GM12875 (cell line): ENCODE data around the gene FGF12.

Source experiments
- H3K4me3 ChIP-seq: one replicate; pipeline ENCODE4 v1.5.1; 2011; ENCODE audit warnings: low read depth, low read length, control low read depth
- TF ChIP-seq, protein P1 (sequence below): IDR thresholded peaks from 2 replicates; pipeline ENCODE4 v1.5.1; 2011; ENCODE audit warnings: low read depth, mild to moderate bottlenecking, control low read depth, inconsistent platforms, low read length, moderate library complexity, borderline replicate concordance; ENCODE audit not compliant: insufficient read depth

The FGF12 gene

DNA sequence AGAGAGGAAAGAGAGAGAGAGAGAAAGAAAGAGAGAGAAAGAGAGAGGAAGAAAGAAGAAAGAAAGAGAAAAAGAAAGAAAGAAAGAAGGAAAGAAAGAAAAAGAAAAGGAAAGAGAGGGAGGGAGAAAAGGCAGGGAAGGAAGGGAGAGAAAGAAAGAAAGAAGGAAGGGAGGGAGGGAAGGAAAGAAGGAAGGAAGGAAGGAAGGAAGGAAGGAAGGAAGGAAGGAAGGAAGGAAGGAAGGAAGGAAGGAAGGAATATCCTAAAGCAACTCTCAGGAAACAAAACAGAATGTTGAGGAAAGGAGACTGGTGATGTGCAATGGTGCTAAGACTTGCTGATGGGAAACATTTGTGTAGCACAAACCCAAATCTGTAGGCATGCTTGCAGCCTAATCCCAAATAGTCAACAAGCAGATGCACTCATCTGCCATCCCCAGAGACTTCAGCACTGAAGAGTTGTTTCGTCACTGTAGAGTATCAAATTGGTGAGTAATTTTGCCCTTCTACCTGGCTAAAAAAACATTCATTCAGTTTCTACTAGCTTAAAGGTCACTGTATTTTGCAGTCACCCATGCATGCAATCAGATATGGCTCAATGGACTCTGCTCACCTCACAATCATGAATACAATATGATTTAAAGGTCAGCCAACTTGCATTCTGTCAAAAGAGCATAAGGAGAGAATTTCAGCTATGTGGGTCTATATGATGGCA is 480.3 kb downstream of the FGF12 start:
- no peak overlapping the region for H3K4me3 ChIP-seq
- TF ChIP-seq, protein P1, sequence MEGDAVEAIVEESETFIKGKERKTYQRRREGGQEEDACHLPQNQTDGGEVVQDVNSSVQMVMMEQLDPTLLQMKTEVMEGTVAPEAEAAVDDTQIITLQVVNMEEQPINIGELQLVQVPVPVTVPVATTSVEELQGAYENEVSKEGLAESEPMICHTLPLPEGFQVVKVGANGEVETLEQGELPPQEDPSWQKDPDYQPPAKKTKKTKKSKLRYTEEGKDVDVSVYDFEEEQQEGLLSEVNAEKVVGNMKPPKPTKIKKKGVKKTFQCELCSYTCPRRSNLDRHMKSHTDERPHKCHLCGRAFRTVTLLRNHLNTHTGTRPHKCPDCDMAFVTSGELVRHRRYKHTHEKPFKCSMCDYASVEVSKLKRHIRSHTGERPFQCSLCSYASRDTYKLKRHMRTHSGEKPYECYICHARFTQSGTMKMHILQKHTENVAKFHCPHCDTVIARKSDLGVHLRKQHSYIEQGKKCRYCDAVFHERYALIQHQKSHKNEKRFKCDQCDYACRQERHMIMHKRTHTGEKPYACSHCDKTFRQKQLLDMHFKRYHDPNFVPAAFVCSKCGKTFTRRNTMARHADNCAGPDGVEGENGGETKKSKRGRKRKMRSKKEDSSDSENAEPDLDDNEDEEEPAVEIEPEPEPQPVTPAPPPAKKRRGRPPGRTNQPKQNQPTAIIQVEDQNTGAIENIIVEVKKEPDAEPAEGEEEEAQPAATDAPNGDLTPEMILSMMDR = no peak

DNA sequence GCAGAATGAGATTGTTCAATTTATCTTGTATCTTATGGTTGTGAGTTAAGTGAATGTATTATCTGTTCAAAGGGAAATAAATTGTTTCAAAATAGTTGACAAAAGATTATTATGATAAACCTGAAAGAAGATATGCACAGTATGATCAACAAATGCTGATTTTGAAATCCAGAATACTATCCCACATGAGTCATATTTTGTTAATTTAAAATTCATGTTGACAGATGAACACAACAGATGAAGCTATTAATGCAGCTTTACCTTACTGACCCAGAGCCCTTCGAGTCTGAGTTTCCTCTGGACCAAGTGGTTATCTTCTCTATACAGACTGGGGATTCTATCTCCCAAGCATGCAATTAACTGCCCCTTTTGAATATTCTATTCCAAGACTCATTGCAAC is 482.8 kb downstream of the FGF12 start:
- H3K4me3 ChIP-seq = no peak overlapping the region
- TF ChIP-seq, protein P1 = no peak

DNA sequence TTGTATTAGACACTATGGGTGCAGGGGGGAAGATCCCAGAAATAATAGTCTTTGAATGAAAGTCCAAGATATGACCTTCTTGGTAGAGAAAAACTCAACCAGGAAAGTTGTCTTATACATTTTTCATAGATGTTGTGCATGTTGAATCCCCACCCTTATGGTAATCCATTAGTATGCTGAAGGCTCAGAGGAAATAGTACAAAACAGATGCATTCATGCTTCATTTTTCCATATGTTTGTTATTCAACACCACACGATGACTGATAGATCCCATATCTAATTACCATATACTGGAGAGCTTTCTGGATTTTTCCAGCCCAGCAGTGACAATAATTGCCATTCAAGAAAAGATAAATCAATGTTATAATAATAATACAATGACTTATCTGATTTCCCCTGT is 487.4 kb downstream of the FGF12 start:
- H3K4me3 ChIP-seq = no peak overlapping the region
- TF ChIP-seq, protein P1 = no peak

DNA sequence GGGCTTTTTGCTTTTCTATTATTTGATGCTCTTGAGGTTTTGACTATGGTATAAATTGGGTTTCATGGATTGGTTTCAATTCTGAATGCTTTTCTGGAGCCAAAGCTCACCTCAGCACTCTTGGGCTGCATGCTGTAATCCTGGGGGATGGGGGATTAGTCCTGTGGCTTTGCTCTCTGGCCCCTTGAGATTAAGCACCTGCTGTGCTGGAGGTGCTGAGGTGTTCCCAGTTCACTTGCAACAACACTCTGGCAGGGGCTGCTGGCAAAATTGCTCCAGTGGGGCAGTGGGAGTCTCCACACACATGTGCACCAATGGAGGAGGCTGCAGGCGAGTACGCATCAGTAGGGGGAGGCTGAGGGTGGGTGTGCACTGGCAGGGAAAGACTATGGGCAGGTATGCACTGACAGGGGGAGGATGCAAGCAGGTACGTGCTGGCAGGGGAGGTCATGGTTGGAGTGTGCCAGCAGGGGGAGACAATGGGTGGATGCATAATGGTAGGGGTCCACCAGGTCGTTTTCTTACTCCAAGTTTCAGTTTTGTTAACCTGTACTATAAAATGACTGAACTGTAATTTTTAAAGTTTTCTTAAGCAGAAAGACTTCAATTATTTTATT is 489.2 kb downstream of the FGF12 start:
- H3K4me3 ChIP-seq = no peak overlapping the region
- TF ChIP-seq, protein P1 = peak; percentile 42

DNA sequence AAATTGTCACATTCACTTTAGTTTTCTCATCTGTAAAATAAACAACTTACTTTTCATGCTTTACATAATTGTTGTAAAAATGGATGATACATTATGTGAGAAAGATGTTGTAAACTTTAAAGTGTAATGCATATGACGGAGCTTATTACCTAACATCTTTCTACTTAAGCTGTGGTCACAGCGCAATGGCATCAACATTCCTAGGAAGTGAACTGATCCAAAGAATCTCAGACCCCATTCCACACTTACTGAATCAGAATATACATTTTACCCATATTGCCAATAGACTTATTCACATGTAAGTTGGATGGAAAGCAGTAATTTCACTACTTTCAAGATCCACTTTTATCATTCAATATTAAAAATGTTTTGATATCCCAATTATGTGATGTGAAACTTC is 497.5 kb downstream of the FGF12 start:
- no peak overlapping the region for H3K4me3 ChIP-seq
- TF ChIP-seq, protein P1 = no peak

DNA sequence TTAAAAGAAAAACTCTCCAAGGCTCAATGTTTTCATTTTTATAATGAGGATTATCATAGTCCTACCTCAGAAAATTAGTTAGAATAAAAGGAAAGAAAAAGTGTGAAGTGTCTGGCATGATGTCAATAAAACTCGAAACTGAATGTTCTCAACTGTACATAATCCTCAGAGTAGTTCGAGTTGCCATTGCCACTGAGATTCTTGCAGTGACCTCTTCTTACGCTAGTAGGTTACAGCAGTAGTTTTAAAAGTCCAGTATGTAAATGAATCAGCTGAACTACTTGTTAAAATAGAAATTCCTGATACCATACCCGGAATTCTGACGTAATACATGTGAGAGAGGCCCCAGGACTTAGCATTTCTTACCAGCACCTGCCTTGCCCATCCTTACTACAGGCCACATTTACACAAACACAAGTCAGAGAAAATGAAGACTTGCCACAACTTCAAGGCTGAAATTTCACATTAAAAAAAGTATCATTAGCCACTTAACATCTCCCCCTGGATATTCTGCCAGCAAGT is 502.6 kb downstream of the FGF12 start:
- H3K4me3 ChIP-seq = no peak overlapping the region
- TF ChIP-seq, protein P1 = no peak

DNA sequence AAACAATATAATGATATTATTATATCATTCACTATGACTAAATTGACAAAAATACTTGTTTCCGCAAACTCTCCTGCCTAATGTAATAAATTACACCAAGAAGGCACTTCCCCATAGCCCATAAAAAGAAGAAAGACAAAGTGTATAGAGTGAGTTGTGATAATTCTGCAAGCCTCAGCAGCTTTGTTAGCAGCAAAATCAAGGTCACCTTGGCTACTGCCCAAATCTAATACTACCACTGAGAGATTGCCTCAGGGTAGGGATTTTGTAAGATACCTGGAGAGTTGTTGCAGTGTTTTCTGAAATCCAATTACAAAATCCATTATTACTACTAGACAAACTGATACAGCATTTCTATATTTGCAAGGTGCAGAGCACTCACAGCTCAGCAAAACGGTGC is 503.5 kb downstream of the FGF12 start:
- no peak overlapping the region for H3K4me3 ChIP-seq
- TF ChIP-seq, protein P1 = no peak
